ENCODE results near the gene MYH9.

Gene MYH9

DNA sequence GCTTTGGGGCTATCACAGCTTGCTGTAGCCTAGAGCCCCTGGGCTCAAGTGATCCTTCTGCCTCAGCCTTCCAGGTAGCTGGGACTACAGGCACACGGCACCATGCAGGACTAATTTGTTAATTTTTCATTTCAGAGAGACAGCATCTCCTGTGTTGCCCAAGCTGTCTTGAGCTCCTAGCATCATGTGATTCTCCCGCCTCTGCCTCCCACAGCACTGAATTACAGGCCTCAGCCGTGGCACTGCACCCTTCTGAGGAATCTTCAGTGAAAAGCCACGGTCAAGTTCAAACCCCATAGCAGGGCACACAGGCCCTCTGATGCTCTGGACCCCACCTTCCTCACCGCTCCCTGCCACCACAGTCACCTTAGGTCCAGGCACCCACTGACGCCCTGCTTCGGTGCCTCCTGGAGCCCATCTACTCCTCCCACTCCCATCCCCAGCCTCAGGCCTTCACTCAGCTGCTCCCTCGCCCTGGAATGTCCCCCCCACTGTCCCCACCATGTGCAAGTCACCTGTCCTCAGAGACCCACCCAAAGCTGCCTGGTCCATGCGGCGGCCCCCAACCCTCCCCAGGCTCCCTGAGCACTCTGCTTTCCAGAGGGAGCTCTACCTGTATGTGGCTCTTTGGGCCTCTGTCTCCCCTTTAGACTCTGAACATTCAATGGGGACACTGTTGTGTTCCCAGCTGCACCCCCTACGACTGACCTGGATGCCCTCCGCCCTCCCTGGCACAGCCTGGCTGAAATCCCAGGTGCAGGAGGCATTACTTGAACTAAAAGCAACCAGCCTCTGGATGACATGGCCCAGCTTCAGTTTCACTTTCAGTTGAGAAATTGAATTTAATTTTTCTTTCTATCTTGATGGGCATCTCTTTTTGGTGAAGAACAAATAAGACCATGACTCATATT is 150.1 kb downstream of the MYH9 start:
- Histone ChIP-seq H3K9me3 (ENCODE audit: control insufficient read depth in 2 of 2, low read length in 2 of 2) (no peaks in the 10 kb centered on the region), H3K27ac (ENCODE audit: low read length) (peak overlapping the region; percentile 86), H3K27me3 (ENCODE audit: control insufficient read depth in 1 of 2, insufficient read depth in 2 of 2, low read length in 2 of 2) (no peaks in the 10 kb centered on the region), H3K4me3 (ENCODE audit: low read length in 2 of 2) (peak overlapping the region; percentile 78 to 91), H3K9ac (ENCODE audit: low read length in 2 of 2) (peak overlapping the region; percentile 36 to 69), H3K4me1 (ENCODE audit: control insufficient read depth, insufficient read depth, low read length) (peaks cover 44% of the 10 kb centered on the region), H3K36me3 (ENCODE audit: control insufficient read depth in 2 of 2, insufficient read depth in 2 of 2, low read length in 2 of 2) (peaks cover 4 to 15% of the 10 kb centered on the region in 2 donors)

DNA sequence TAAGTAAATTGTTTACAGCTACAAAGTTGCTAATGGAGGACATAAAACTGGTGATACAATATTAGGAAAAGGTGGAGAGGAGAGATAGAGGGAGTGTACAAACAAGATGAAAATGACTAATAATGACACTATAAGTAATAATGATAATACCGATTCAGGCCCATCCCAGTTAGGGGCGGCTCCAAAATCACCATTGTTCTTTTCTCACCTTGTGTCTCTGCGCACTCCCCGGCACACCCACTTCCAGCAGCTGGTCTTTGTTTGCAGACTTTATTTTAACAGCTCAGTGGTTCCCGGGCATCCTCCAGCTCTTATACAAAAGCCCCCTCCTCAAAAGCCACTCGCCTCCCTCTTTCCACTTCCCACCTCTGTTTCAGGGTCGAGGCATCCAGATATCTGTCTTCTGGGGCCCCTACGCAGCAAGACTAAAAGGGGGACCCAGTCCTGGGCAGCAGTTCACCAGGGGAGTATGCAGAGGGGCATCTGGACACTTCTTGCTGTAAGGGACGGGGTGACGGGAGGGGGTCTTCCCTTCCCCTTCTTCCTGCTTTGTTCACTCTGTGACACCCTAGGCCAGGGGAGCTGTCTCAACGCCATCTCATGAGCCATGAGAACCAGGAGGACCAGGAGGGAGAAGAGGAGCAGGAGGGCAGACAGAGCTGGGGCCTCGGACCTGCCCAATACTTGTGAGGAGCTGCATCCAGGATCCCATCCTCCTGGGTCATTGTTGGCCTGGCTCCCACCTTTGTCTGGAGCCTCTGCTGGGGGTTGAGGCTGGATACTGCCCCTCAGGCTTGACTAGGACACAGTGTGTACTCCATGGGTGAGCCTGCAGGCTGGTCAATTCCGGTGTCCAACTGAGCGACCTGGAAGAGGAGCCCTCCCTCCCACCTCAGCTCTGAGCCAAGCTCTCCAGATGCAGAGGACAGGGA is 151.1 kb downstream of the MYH9 start:
- H3K9ac ChIP-seq (ENCODE audit: low read length in 2 of 2): peak overlapping the region in 1 of 2 donors; percentile 36
- no peak overlapping the region for H3K27ac ChIP-seq (ENCODE audit: low read length)
- peaks cover 7 to 22% of the 10 kb centered on the region in 2 donors for H3K36me3 ChIP-seq (ENCODE audit: control insufficient read depth in 2 of 2, insufficient read depth in 2 of 2, low read length in 2 of 2)
- peaks cover 44% of the 10 kb centered on the region for H3K4me1 ChIP-seq (ENCODE audit: control insufficient read depth, insufficient read depth, low read length)
- no peaks in the 10 kb centered on the region for H3K27me3 ChIP-seq (ENCODE audit: control insufficient read depth in 1 of 2, insufficient read depth in 2 of 2, low read length in 2 of 2)
- H3K4me3 ChIP-seq (ENCODE audit: low read length in 2 of 2): peak overlapping the region; percentile 78 to 91
- no peaks in the 10 kb centered on the region for H3K9me3 ChIP-seq (ENCODE audit: control insufficient read depth in 2 of 2, low read length in 2 of 2)

DNA sequence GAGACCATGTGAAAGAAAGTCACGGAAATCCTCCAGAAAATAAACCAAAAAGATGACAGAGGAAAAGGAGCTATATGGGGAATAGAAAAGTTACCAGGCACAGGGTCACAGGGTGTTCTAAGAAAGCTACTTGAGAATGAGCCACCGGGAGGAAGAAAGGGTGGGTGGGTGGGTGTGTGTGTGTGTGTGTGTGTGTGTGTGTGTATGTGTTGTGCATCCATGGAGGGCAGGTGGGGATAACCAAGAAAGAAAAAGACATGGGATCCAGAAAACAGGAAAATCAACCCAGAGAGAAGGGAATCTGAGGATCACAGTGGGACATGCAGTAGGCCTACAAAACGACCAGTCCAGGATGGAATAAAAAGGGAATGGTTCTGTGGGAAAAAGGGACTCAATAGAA is 152.2 kb downstream of the MYH9 start:
- no peak overlapping the region for H3K4me3 ChIP-seq (ENCODE audit: low read length in 2 of 2)
- H3K9ac ChIP-seq (ENCODE audit: low read length in 2 of 2): no peak overlapping the region
- H3K9me3 ChIP-seq (ENCODE audit: control insufficient read depth in 2 of 2, low read length in 2 of 2): no peaks in the 10 kb centered on the region
- no peaks in the 10 kb centered on the region for H3K27me3 ChIP-seq (ENCODE audit: control insufficient read depth in 1 of 2, insufficient read depth in 2 of 2, low read length in 2 of 2)
- peaks cover 11 to 31% of the 10 kb centered on the region in 2 donors for H3K36me3 ChIP-seq (ENCODE audit: control insufficient read depth in 2 of 2, insufficient read depth in 2 of 2, low read length in 2 of 2)
- H3K4me1 ChIP-seq (ENCODE audit: control insufficient read depth, insufficient read depth, low read length): peaks cover 44% of the 10 kb centered on the region
- H3K27ac ChIP-seq (ENCODE audit: low read length): no peak overlapping the region

DNA sequence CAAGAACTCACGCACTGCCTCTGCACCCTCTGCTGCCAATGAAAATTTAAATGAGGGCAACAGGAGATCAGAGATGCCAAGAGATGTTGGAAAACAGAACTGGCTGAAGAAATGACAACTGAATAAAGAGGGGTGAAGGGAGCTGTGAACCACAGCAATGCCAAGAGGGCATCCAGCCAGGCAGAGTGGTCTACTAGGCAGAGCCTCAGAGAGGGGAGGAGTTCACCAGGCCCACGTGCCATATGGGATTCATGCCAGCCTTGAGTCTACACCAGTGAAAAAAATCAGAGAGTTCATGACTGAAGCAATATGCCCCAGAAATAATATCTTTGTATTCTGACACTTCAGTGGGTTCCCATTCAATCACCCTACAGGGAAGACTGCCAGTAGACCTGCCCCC is 152.8 kb downstream of the MYH9 start:
- H3K9me3 ChIP-seq (ENCODE audit: control insufficient read depth in 2 of 2, low read length in 2 of 2): no peaks in the 10 kb centered on the region
- peaks cover 42% of the 10 kb centered on the region for H3K4me1 ChIP-seq (ENCODE audit: control insufficient read depth, insufficient read depth, low read length)
- H3K9ac ChIP-seq (ENCODE audit: low read length in 2 of 2): no peak overlapping the region
- no peak overlapping the region for H3K27ac ChIP-seq (ENCODE audit: low read length)
- no peak overlapping the region for H3K4me3 ChIP-seq (ENCODE audit: low read length in 2 of 2)
- no peaks in the 10 kb centered on the region for H3K27me3 ChIP-seq (ENCODE audit: control insufficient read depth in 1 of 2, insufficient read depth in 2 of 2, low read length in 2 of 2)
- H3K36me3 ChIP-seq (ENCODE audit: control insufficient read depth in 2 of 2, insufficient read depth in 2 of 2, low read length in 2 of 2): peaks cover 17 to 36% of the 10 kb centered on the region in 2 donors

DNA sequence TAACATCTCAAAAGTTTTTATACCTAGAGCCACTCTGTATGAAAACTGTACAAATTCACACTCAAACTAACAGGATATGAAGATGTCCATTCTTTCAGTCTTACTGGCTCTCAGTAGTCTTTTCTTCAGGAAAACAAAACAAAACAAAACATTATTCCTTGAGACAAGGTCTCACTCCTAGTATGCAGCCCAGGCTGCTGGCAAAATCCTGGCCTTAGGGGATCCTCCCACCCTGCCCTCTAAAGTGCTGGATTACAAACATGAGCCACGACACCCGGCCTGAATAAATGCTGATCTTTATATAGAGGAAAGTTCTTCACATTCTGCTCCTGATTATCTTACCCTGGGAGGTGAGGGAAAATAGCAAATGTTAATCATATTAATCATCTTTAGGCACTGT is 153.6 kb downstream of the MYH9 start:
- Histone ChIP-seq H3K27me3 (ENCODE audit: control insufficient read depth in 1 of 2, insufficient read depth in 2 of 2, low read length in 2 of 2) (no peaks in the 10 kb centered on the region), H3K27ac (ENCODE audit: low read length) (no peak overlapping the region), H3K4me3 (ENCODE audit: low read length in 2 of 2) (no peak overlapping the region), H3K36me3 (ENCODE audit: control insufficient read depth in 2 of 2, insufficient read depth in 2 of 2, low read length in 2 of 2) (peaks cover 19 to 36% of the 10 kb centered on the region in 2 donors), H3K4me1 (ENCODE audit: control insufficient read depth, insufficient read depth, low read length) (peaks cover 37% of the 10 kb centered on the region), H3K9me3 (ENCODE audit: control insufficient read depth in 2 of 2, low read length in 2 of 2) (no peaks in the 10 kb centered on the region), H3K9ac (ENCODE audit: low read length in 2 of 2) (no peak overlapping the region)

DNA sequence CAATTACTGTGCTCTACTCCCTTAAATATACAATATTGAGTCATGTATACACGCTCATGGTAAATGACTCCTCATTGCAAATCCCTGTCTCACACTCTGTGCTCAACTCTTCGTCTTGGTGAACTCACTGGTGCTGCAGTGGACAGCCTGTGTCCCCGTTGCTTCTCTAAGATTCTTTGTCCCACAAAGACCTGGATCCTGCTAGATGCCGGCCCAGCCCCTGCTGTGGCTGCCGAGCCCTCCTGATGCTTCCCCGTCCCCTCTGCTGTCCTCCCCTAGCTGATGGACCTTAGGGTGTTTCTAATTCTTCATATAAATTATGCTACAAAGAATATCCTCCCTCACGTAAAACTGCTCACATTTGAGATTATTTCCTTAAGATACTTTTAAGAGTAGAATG is 154.0 kb downstream of the MYH9 start:
- Histone ChIP-seq H3K27ac (ENCODE audit: low read length) (no peak overlapping the region), H3K4me1 (ENCODE audit: control insufficient read depth, insufficient read depth, low read length) (peaks cover 35% of the 10 kb centered on the region), H3K9me3 (ENCODE audit: control insufficient read depth in 2 of 2, low read length in 2 of 2) (no peaks in the 10 kb centered on the region), H3K36me3 (ENCODE audit: control insufficient read depth in 2 of 2, insufficient read depth in 2 of 2, low read length in 2 of 2) (peaks cover 19 to 37% of the 10 kb centered on the region in 2 donors), H3K9ac (ENCODE audit: low read length in 2 of 2) (no peak overlapping the region), H3K4me3 (ENCODE audit: low read length in 2 of 2) (no peak overlapping the region), H3K27me3 (ENCODE audit: control insufficient read depth in 1 of 2, insufficient read depth in 2 of 2, low read length in 2 of 2) (no peaks in the 10 kb centered on the region)

DNA sequence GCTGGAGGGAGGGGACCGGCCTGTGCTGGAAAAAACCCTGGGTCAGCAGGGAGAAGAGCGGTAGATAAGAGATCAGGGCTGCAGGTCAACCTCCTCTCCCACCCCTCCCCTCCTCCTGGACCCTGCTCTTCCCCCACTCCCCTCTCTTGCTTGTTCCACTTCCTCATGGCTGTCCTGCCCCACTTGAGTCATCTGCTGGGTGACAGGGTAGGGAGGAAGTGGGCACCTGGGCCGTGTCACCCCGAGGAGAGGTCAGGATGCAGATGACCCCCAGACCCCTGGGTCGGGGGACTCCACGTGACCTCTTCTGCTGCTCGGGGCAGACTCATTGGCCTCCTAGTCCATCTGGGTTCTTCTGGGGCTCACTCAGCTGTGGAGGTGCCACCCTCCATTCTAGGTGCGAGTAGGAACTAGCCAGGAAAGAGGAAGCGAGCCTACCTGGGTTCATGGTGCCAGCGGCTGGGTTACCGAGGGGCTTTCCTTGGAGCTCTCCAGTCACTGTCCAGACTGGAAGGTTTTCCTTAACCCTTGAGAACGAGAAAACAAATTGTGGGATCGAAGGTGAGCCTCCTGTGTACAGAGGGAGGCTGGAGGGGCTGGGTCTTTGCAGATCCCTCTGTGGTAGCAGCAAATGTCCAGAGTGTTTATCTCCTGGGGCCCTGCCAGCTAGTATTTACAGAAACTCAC is 154.9 kb downstream of the MYH9 start:
- no peaks in the 10 kb centered on the region for H3K27me3 ChIP-seq (ENCODE audit: control insufficient read depth in 1 of 2, insufficient read depth in 2 of 2, low read length in 2 of 2)
- H3K9me3 ChIP-seq (ENCODE audit: control insufficient read depth in 2 of 2, low read length in 2 of 2): no peaks in the 10 kb centered on the region
- H3K36me3 ChIP-seq (ENCODE audit: control insufficient read depth in 2 of 2, insufficient read depth in 2 of 2, low read length in 2 of 2): peaks cover 26 to 44% of the 10 kb centered on the region in 2 donors
- no peak overlapping the region for H3K27ac ChIP-seq (ENCODE audit: low read length)
- H3K9ac ChIP-seq (ENCODE audit: low read length in 2 of 2): no peak overlapping the region
- no peak overlapping the region for H3K4me3 ChIP-seq (ENCODE audit: low read length in 2 of 2)
- H3K4me1 ChIP-seq (ENCODE audit: control insufficient read depth, insufficient read depth, low read length): peaks cover 27% of the 10 kb centered on the region
